KMS-11 (cell line): ENCODE results near the gene PRRT2.

Source experiments
- H2AFZ ChIP-seq: fragments of 200-600 bp; sonication (generic); 2 replicates; pipeline ENCODE4 v1.6.1; 2016; ENCODE audit warnings: antibody characterized with exemption, mixed run types, low read depth
- H3K27ac ChIP-seq: fragments of 200-600 bp; sonication (generic); 2 replicates; pipeline ENCODE4 v1.6.1; 2016; ENCODE audit warnings: mild to moderate bottlenecking, mixed run types
- H3K27me3 ChIP-seq: fragments of 200-600 bp; sonication (generic); 2 replicates; pipeline ENCODE4 v1.6.1; 2017; ENCODE audit warnings: mild to moderate bottlenecking, low read depth, mixed run types, moderate library complexity; ENCODE audit not compliant: insufficient read depth
- H3K36me3 ChIP-seq: fragments of 200-600 bp; sonication (generic); 2 replicates; pipeline ENCODE4 v1.6.1; 2017; ENCODE audit warnings: mild to moderate bottlenecking, mixed run types; ENCODE audit not compliant: insufficient read depth
- H3K4me1 ChIP-seq: fragments of 200-600 bp; sonication (generic); 2 replicates; pipeline ENCODE4 v1.6.1; 2016; ENCODE audit warnings: mild to moderate bottlenecking, low read depth, mixed run types; ENCODE audit not compliant: poor library complexity, severe bottlenecking
- H3K4me2 ChIP-seq: fragments of 200-600 bp; sonication (generic); 2 replicates; pipeline ENCODE4 v1.7.0; 2016; ENCODE audit warnings: mild to moderate bottlenecking, mixed run types
- H3K4me3 ChIP-seq: fragments of 200-600 bp; sonication (generic); IDR thresholded peaks from 2 replicates; pipeline ENCODE4 v1.6.1; 2017; ENCODE audit warnings: low read depth, low read length, mixed read lengths; ENCODE audit not compliant: insufficient read depth
- H3K79me2 ChIP-seq: fragments of 200-600 bp; sonication (generic); 2 replicates; pipeline ENCODE4 v1.6.1; 2016; ENCODE audit warnings: low read depth, mixed run types; ENCODE audit not compliant: insufficient read depth
- H3K9ac ChIP-seq: fragments of 200-600 bp; sonication (generic); 2 replicates; pipeline ENCODE4 v1.6.1; 2016; ENCODE audit warnings: mild to moderate bottlenecking, mixed run types
- H4K20me1 ChIP-seq: fragments of 200-600 bp; sonication (generic); 2 replicates; pipeline ENCODE4 v1.6.1; 2016; ENCODE audit warnings: mild to moderate bottlenecking, mixed run types; ENCODE audit not compliant: insufficient read depth
- TF ChIP-seq, protein P1 (sequence below): fragments of 200-600 bp; sonication (generic); conservative IDR thresholded peaks from 2 replicates; pipeline ENCODE4 v1.6.1; 2017; ENCODE audit warnings: low read depth, mild to moderate bottlenecking, antibody characterized with exemption, low read length, moderate library complexity, mixed read lengths

PRRT2 gene

DNA sequence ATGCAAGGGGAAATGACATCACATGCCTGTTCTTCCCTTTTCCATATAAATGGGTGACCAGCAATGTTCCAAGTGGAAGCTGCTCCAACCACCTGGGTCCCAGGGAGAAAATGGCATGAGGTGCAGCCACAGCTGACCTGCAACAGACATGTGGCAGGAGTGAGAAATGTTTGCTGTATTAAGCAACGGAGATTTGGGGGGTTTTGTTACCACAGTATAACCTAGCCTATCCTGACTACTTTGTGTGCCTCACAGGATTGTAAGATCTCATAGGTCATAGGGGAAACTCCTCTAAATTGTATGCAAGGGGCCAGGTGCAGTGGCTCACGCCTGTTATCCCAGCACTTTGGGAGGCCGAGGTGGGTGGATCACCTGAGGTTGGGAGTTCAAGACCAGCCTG, 39.0 kb downstream of the PRRT2 start:
- Histone ChIP-seq H3K79me2 (no peaks in the 10 kb centered on the region), H3K27ac (no peak overlapping the region), H3K4me2 (no peak overlapping the region), H2AFZ (no peak overlapping the region), H3K9ac (no peak overlapping the region), H3K36me3 (no peaks in the 10 kb centered on the region), H3K4me3 (no peak overlapping the region), H3K27me3 (no peaks in the 10 kb centered on the region), H4K20me1 (no peaks in the 10 kb centered on the region), H3K4me1 (no peaks in the 10 kb centered on the region)
- TF ChIP-seq, protein P1, sequence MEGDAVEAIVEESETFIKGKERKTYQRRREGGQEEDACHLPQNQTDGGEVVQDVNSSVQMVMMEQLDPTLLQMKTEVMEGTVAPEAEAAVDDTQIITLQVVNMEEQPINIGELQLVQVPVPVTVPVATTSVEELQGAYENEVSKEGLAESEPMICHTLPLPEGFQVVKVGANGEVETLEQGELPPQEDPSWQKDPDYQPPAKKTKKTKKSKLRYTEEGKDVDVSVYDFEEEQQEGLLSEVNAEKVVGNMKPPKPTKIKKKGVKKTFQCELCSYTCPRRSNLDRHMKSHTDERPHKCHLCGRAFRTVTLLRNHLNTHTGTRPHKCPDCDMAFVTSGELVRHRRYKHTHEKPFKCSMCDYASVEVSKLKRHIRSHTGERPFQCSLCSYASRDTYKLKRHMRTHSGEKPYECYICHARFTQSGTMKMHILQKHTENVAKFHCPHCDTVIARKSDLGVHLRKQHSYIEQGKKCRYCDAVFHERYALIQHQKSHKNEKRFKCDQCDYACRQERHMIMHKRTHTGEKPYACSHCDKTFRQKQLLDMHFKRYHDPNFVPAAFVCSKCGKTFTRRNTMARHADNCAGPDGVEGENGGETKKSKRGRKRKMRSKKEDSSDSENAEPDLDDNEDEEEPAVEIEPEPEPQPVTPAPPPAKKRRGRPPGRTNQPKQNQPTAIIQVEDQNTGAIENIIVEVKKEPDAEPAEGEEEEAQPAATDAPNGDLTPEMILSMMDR: no peak

DNA sequence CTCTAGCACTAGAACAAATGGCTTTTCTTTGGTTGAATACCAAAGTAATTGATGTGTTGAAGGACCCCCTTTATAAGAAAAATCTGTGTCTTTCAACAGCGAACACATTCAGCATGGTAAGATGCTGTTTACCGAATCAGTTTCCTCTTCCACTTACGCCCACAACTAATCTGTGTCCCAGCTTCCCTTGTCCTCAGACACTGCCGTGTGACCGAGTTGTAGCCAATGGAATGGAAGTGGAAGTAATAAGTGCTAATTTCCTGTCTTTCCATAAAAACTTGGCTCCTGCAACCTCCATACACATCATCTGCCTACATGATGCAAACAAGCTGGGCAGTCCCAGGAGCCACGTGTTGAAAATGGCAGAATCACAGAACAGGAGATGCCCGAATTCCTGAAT, 40.7 kb downstream of the PRRT2 start:
- Histone ChIP-seq H3K4me2 (no peak overlapping the region), H3K4me1 (no peaks in the 10 kb centered on the region)

DNA sequence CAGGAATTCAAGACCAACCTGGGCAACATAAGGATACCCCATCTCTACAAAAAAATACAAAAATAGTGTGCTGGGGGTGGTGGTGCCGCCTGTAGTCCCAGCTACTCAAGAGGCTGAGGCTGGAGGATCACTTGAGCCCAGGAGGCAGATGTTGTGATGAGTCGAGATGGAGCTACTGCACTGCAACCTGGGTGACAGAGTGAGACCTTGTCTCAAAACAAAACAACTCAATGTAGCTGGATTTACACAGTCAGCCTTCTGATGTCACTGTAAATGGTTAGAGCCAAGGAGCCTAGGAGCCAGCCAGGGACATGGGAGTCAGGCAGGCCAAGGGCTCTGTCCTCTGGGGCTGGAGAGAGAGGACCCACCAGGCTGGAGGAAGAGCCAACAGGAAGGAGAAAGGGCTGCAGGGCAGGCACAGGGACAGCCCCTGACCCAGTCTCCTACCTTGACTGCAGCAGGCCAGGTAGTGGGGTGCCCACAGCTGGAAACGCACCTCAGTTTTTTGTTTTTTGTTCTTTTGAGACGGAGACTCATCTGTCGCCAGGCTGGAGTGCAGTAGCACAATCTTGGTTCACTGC, 42.6 kb downstream of the PRRT2 start:
- Histone ChIP-seq H3K4me2 (no peak overlapping the region), H3K27ac (no peak overlapping the region), H3K4me3 (no peak overlapping the region), H3K36me3 (peaks cover 3% of the 10 kb centered on the region; the same call in 1 of the 2 replicates), H3K4me1 (no peaks in the 10 kb centered on the region), H3K79me2 (no peaks in the 10 kb centered on the region), H3K27me3 (no peaks in the 10 kb centered on the region), H2AFZ (no peak overlapping the region), H4K20me1 (no peaks in the 10 kb centered on the region), H3K9ac (no peak overlapping the region)
- TF ChIP-seq, protein P1: no peak

More for the DNA sequence above, 40.7 kb downstream of the PRRT2 start:
- Histone ChIP-seq H3K36me3 (no peaks in the 10 kb centered on the region), H3K27me3 (no peaks in the 10 kb centered on the region), H3K4me3 (no peak overlapping the region), H4K20me1 (no peaks in the 10 kb centered on the region), H3K27ac (no peak overlapping the region), H3K79me2 (no peaks in the 10 kb centered on the region), H2AFZ (no peak overlapping the region), H3K9ac (no peak overlapping the region)
- TF ChIP-seq, protein P1: no peak

DNA sequence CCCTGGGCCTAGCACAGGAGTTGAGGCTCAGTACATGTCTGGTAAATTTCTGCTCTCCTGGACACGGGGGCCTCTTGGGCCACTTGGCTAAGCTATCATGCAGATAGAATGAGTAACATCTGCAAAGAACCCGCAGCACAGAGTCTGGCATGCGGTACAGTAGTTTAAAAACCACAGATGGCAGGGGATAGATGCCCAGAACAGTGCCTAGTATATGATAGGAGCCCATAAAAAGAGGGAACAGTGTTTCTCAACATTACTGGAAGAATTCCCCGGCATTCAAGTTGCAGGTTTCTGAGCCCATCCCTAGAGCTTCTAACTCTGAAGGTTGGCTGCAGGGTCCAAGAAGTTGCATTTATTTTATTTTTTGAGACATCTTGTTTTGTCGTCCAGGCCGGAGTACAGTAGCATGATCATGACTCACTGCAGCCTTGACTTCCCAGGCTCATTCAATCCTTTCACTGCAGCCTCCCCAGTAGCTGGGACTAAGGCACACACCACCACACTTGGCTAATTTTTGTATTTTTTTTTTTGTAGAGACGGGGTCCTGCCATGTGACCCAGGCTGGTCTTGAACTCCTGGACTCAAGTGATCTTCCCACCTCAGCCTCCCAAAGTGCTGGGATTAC, 45.3 kb downstream of the PRRT2 start:
- Histone ChIP-seq H3K36me3 (peaks cover 4% of the 10 kb centered on the region; the same call in 1 of the 2 replicates), H3K27ac (no peak overlapping the region), H4K20me1 (no peaks in the 10 kb centered on the region), H3K27me3 (no peaks in the 10 kb centered on the region), H2AFZ (no peak overlapping the region), H3K4me1 (peaks cover 11% of the 10 kb centered on the region), H3K9ac (no peak overlapping the region), H3K79me2 (peaks cover 6% of the 10 kb centered on the region; the same call in 1 of the 2 replicates), H3K4me3 (no peak overlapping the region), H3K4me2 (no peak overlapping the region)
- TF ChIP-seq, protein P1: no peak
